IMR-90 (cell line): ENCODE measurements around the gene SDHAF3.

ENCODE experiments used
- BHLHE40 ChIP-seq: fragments of 150-350 bp; IDR thresholded peaks from 2 replicates; pipeline ENCODE4 v1.6.1; 2016; ENCODE audit warnings: mild to moderate bottlenecking, low read depth, low read length
- CHD1 ChIP-seq: IDR thresholded peaks from 2 replicates; pipeline ENCODE4 v1.6.1; 2012; ENCODE audit warnings: low read depth, low read length, improper control_type of control experiment
- CTCF ChIP-seq: conservative IDR thresholded peaks from 2 replicates; pipeline ENCODE4 v1.5.1; 2012; ENCODE audit warnings: mild to moderate bottlenecking, low read depth, low read length, improper control_type of control experiment
- FOS ChIP-seq: fragments of 150-350 bp; IDR thresholded peaks from 2 replicates; pipeline ENCODE4 v1.6.1; 2016; ENCODE audit warnings: low read depth, low read length
- MXI1 ChIP-seq: IDR thresholded peaks from 2 replicates; pipeline ENCODE4 v1.6.1; 2012; ENCODE audit warnings: low read depth, mild to moderate bottlenecking, low read length, moderate library complexity, borderline replicate concordance
- POLR2A ChIP-seq: IDR thresholded peaks from 2 replicates; pipeline ENCODE4 v1.6.1; 2012; ENCODE audit warnings: mild to moderate bottlenecking, low read depth, low read length
- RAD21 ChIP-seq: IDR thresholded peaks from 2 replicates; pipeline ENCODE4 v1.6.1; 2012; ENCODE audit warnings: low read length, improper control_type of control experiment
- RCOR1 ChIP-seq: IDR thresholded peaks from 2 replicates; pipeline ENCODE4 v1.6.1; 2012; ENCODE audit warnings: mild to moderate bottlenecking, low read length, improper control_type of control experiment; ENCODE audit not compliant: insufficient replicate concordance
- RFX5 ChIP-seq: IDR thresholded peaks from 2 replicates; pipeline ENCODE4 v1.8.0; 2012; ENCODE audit warnings: low read depth, mild to moderate bottlenecking, low read length, moderate library complexity
- USF2 ChIP-seq: fragments of 150-350 bp; IDR thresholded peaks from 2 replicates; pipeline ENCODE4 v1.6.1; 2017; ENCODE audit warnings: mild to moderate bottlenecking, antibody characterized with exemption, low read length, low read depth

GRCh38 chr7:97117372-97118188, at the start of gene SDHAF3:
- peak; percentile 93 for TF ChIP-seq BHLHE40
- TF ChIP-seq CTCF, result peak; percentile 11; the same call in 1 of the 2 replicates
- no peak for TF ChIP-seq RAD21
- TF ChIP-seq POLR2A, result no peak; the same call in 1 of the 2 replicates
- no peak for TF ChIP-seq FOS
- TF ChIP-seq MXI1, result peak; percentile 74; the same call in 1 of the 2 replicates
- TF ChIP-seq RCOR1, result no peak
- TF ChIP-seq USF2, result no peak; the same call in 1 of the 2 replicates
- no peak for TF ChIP-seq RFX5
- no peak for TF ChIP-seq CHD1
